SH-SY5Y (cell line): ENCODE measurements around the gene GTF2B.

Experiments
- GATA2 ChIP-seq: IDR thresholded peaks from 2 replicates; pipeline ENCODE4 v1.6.1; 2011; ENCODE audit warnings: mild to moderate bottlenecking, low read depth, low read length
- GATA3 ChIP-seq: IDR thresholded peaks from 2 replicates; pipeline ENCODE4 v1.6.1; 2011; ENCODE audit warnings: low read depth, mild to moderate bottlenecking, low read length, moderate library complexity

DNA sequence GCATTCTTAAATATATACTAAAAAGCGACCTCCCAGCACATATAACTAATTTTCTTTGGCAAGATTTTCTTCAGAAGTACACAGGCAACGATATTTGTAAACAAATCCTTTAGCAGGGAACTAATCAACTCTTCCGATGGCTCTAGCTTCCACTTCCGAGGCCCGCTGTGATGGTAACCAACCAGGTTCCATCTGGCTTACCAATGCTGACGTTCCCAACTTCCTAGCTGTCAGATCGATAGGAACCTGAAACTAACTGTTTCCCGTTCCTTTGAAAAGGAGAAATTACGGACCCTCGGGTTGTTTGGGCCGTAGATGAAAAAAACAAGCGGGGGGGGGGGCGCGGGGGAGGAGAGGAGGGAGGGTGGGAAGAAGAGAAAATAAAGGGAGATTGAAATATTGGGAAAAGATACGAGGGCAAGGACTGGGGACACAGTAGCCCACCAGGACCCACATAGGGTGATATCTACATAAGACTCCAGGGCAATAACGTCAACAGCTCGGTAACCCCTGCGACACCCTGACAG lies 513 bp downstream of the GTF2B start:
- TF ChIP-seq GATA2, result no peak
- no peak for TF ChIP-seq GATA3
